COLO668 (cell line): ENCODE data around the gene MRPL49.
"Not testable (repeated sequence)": the region's sequence is repeated elsewhere in the genome, so short reads cannot be mapped to it uniquely, and the experiment has no call there.

ENCODE experiments used
- DNase-seq: peaks from one replicate; lab custom pipeline; 2025; ENCODE audit not compliant: unreplicated experiment; lab: John Stamatoyannopoulos, UW

MRPL49 gene

DNA sequence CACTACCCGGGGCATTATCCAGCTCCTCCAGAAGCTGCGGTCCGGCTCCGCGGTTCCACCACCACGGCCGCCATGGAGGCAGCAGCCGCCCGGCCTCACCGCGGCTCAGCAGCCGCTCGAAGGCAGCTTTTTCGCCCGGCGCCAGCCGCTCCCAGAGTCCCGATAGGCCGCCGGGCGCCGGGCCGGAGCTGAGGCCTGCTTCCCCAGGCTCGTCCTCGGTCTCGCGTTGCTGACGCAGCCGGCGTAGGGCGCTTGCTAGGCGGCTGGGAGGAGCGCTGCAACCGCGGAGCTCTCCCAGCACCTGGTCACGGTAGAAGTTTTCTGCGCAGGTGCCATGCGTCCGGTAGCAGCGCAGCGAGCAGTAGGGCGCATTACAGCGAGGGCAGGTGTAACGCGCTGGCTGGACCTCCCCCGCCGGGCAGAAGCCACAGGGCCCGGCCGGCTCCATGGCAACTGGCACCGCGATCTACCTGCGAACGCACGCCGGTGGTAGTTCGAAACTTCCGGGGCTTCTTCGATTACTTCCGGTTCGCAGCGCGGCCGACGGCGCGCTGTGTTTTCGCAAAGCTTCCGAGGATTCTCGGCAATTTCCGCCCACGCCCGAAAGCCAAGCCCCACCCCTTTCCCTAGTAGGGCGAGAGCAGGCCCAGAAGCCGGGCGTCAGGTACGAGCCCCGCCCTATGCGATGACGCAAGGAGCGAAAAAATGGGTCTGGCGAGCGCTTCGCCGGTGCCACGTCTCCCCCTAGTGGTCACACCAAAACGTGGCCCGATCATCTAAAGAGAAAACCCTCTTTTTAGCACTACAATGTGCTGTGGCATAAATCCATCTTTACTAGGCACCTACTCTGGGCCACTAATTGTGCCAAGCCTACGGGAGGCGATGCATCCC is 4.7 kb upstream of the MRPL49 start, which contains the start of gene ZNHIT2:
ZNHIT2 (minus strand) TSS at position 496 of the 891 bp plus-strand sequence; CDS start at position 448, 48 bp downstream.
- peak; percentile 99 for DNase-seq

DNA sequence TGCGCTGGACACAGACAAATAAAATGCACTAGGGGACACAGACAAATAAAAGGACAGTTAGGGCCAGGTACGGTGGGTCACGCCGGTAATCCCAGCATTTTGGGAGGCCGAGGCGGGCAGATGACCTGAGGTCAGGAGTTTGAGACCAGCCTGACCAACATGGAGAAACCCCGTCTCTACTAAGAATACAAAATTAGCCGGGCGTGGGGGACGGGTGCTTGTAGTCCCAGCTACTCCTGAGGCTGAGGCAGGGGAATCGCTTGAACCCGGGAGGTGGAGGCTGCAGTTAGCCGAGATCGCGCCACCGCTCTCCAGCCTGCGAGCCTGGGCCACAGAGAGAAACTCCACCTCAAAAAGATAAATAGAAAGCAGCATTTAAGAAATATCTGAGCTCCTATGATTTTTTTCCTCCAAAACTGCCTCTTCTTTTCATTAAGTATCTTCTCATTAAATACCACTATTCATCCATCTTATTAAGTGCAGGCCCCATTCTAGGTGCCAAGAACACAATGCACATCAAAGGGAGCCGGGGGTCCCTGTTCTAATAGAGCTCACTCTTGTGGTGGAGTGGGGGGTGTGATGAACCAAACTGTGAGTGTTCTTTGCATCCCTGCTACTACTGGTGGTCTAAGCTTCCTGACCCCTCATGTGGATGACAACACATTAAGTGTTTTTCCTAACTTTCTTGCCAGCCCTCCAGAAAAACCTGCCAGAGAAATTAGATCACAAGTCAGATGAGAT is 3.9 kb upstream of the MRPL49 start:
- no peak for DNase-seq

DNA sequence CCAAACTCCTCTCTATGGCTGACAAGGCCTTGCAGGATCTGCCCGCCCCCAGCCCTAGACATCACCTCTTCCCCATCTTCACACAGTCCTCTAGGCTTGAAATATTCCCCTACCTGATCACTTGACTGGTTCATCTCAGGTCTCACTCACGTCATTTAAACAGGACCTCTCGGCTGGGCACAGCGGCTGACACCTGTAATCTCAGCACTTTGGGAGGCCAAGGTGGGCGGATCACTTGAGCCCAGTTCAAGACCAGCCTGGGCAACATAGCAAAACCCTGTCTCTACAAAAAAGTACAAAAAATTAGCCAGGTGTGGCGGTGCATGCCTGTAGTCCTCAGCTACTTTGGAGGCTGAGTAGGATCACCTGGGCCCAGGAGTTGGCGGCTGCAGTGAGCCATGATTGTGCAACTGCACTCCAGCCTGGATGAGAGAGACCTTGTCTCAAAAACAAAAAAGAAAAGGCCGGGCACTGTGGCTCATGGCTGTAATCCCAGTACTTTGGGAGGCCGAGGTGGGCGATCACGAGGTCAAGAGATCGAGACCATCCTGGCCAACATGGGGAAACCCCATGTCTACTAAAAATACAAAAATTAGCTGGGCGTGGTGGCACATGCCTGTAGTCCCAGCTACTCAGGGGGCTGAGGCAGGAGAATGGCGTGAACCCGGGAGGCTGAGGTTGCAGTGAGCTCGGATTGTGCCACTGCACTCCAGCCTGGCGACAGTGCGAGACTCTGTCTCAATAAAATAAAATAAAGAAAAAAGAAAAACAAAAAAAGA is 3.0 kb upstream of the MRPL49 start:
- not testable (repeated sequence) for DNase-seq

DNA sequence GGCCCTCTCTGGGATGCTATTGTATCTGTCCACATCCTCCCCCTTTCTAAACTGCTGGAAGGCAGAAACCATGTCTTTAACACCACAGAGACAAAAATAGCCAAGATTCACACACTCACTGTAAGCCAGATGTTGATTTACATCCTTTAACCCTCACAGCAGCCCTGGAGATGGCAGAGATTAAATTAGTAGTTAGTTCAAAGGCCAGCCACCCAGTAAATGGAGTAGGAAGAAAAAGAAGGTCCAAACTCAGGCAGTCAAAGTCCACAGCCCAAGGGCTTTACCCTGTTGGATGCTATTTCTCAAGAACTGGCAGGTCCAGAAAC is 2.5 kb upstream of the MRPL49 start:
- DNase-seq = no peak

DNA sequence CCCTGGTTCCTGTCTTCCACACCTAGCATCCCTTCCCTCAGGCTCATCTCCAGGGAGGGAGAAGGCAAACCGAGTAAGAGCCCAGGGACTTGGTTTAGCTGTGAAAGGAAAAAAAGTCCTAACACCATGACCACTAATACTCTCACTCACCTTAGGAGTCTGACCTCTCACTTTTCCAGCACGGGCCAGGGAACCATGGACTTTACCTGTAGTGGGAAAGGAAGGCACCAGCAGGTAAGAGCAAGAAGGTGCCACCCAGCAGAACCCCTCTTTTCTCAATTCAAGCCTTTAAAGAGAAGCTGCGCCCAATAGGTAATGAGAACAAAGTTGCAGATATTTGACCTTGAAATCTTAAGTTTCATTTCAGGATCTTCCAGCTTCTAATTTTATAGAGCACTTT is 1.3 kb upstream of the MRPL49 start:
- DNase-seq = no peak

DNA sequence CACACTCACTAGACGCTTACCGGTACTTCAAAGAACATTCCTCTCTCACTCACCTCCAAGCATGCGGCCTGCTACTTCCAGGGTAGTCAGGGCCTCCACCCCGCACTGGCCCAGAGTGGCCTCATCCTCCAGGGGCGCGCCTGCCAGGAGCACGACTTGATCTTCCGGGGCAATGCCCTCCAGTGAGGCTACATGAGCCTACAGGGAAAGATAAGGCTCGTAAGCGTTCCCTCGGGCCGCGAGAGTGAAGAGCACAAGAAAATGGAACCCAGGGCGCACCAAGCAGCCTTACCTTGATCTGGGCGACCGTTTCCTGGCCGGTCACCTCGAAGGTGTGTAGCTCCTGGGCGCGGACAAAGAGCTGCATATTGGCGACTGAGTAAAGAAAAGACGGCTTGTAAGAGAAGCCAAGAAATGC is 665 bp upstream of the MRPL49 start:
- DNase-seq = peak; percentile 34

DNA sequence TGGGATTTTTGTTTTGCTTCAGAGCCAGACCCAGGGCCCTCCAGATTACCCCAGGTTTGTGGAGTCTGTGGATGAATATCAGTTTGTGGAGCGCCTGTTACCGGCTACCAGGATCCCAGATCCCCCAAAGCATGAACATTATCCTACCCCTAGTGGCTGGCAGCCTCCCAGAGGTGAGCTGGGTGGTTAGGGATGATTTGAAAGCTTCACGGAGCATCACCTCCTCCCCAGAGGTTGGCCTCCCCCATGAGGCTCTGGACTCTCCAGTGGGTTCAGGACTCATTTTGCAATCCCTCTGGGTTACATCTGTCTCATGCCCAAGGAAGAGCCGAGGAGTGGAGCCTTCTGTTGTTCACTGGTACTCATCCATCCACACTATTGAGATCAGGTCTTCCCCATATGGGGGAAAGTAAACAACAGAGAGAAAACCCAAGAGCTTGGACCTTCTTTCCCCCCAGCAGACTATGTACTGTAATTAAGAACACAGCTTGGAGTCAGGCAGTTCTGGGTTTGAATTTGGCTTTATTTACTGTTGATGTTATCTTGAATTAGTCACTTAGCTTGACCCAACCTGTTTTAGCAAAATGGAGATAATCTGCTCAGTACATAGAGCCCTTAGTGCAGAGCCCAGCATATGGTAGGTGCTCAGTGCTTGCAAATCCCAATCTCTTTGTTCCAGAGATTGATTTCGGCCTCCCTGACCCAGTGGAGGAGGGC is 2.5 kb downstream of the MRPL49 start:
- no peak for DNase-seq

DNA sequence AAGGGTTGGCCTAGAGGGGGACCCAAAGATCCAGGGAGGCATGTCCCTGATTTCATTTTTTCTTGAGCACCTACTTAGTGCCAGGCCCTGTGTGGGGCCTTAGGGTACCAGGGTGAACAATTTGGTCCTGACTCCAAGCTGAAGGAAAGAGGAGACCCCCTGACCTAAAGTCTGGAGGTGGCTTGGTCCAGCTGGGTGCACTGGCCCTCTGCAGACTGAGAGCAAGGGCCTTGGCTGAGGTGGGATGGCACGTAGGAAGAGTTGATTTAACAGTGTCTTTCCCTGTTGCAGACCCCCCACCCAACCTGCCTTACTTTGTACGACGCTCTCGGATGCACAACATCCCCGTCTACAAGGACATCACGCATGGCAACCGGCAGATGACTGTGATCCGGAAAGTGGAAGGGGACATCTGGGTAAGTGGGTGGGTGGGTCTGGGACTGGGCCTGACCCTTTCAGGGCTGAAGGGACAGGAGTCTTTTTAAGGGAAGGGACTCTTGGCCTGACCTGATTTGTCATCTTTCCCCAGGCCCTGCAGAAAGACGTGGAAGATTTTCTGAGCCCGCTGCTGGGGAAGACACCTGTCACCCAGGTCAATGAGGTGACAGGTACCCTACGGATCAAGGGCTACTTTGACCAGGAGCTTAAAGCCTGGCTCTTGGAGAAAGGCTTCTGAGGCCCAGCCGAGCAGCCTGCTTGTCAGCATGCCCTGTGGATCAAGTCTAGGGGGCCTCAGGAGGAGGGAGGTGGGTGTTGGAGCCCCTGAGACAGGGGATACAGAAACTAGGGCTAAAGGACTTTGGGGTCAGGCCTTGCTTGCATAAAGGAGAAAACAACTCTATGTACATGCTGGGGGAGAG is 3.3 kb downstream of the MRPL49 start:
- no peak for DNase-seq

DNA sequence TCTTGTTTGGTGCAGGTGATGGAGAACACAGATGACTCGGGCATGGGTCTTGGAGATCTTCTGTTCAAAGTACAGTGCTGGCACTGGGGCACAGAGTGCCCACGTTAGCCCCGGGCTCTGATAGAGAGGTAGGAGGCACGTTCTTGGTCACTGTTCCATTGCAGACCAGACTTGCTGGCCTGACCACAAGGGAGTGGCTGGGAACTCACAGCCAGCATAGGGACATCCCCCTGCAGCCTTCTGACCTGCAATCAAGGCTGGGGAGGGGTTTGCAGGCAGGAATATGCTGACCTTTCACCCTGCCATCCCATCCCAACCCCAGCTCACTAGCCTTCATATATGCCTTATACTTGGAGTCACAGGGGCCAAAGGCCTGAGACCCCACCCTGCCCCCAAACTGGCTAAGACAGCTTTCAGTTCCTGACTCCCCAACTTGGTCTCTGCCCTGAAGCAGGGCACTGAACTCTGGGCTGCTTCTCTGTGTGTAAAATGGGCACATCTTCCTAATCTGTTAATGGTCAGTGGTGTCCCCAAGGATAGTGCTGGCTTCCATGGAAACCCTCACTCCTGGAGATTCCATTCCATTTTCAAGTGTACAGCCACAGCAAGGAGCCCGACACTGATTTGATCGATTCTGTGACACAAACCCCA is 4.6 kb downstream of the MRPL49 start:
- no peak for DNase-seq

DNA sequence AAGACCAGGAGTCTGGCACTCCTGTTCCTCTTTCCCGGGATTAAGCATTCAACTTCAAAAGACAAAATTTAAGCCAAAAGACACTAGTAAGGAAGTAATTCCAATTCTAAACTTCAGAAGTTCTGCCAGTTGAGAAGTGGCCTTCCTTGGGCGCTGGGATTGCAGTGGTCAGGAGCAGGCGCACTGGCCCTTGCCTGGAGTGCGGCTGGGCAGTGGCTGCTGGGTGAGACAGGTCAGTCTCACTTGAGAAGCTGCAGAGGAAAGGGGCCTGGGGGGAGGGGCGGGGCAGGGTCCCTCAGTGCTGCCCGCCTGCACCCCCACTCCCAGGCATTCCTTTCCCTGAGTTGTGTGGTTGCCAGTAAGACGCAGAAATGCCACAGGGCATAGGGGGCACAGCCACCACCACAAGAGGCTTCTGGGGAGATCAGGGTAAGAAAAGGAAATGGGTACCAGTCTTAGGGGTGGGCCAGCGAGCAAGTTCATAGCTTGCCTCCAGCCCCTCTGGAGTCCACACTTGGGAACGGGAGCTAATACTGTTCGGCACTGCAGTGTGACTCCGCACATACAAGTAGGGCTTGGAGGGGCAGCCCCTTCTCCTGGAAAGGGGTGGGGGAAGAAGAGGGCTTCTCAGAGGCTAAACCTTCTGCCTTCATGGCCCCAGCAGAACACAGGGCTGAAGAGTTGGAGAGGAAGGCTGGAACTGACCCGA is 5.5 kb downstream of the MRPL49 start:
- no peak for DNase-seq

DNA sequence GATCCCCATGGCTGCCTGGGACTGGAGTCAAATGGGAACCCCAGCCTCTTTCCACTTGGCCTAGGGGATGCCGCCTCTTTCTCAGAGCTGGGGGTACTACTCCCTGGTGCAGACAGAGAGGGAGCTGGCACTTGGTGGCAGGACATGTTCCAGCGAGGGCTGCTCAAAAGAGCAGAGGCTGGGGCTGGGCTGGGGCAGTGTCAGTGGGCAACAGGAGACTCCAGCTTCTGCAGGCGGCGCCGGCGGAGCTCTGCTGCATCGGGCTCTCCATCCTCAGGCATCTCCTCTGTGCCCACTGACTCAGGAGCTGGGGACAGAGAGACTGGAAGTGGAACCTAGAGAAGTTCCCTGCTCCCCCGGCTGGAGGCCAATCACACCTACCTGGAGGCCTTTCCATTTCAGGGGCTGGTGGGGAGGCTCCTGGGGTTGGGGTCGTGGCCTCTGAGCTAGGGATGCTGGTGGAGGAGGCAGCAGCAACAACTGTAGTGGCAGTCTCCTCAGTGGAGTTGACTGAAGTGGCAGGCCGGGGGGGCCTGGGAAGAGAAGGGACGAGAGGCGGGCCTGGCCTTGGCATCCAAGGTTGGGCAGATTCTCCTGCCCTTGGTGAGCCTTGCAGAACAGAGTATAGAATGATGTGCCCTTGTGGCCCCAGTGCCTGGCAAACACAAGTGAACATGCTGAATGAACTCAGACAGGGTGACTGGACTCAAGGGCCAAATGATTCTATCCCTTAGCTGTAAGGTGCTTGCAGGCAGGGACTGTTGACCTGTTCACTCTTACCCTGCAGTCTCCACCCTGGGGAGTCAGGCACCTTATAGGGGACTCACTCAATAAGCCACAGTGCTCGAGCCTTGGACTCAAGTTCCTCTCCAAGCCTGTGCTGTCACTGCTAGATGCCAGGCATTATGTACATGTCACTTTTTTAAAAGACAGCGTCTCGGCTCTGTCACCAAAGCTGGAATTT is 6.3 kb downstream of the MRPL49 start:
- no peak for DNase-seq

DNA sequence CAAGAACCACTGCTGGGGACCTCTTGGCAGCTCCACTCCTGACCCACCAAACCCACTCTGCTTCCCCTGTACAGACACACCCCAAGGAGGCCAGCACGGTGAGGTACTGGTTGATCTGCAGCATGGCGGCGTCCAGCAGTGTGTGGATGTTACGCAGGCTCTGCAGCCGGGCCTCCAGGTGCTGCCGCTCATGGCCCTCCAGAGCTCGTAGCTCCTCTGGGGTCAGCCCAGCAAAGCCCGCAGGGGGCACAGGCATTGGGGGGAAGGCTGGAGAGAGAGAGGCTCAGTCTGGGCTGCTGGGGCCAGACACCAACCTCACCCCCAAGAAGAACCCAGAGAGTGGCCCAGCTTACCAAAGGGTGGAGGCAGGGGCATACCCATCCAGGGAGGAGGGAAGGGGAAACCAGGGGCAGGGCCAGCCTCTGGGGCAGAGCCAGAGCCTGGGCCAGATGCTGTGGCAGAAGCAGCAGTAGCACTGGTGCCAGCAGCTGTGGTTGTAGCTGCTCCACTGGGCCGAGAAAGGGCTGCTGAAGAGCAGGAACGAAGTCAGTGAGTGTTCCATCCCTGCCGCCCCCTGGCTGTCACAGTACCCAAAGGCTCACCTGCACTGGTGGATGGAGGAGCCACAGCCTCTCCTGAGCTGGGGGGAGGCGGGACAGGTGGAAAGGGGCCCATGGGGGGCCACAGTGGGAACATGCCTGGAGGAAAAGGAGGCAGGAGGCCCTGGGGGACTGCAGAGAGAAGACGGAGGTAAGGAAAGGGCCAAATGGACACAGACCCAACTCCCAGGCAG is 7.7 kb downstream of the MRPL49 start:
- DNase-seq = no peak

DNA sequence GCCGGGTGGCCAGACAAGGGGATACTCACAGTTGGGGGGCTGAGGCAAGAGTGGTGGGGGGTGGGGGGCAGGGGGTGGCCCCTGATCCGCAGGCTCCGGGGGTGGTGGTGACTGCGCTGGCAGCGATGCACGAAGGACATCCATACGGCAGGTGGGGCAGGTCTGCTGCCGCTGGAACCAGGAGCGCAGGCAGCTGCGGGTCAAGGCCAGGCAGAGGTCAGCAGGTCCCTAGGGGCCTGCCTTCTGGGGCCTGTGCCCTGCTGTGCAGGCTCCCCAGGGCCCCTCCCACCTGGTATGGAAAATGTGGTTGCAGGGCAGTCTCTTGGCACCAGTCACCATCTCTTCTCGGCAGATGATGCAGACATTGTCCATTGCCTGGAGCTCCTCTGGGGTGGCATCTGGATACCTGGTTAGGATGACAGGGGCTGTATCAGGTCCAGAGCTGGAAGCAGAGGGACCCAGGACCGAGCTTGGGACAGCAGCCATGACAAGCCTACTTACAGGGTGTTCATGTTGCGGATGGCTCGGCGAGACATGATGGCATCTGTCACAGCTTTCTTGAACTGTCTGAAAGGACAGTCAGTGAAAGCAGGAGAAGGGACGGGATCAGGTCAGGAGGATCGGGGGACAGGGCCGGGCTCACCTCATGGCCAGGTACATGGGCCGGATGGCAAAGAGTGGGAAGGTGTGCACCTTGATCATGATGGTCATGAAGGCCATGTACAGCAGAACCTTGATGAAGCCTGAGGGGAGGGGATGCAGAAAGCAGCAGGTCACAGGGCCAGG is 8.7 kb downstream of the MRPL49 start:
- no peak for DNase-seq

DNA sequence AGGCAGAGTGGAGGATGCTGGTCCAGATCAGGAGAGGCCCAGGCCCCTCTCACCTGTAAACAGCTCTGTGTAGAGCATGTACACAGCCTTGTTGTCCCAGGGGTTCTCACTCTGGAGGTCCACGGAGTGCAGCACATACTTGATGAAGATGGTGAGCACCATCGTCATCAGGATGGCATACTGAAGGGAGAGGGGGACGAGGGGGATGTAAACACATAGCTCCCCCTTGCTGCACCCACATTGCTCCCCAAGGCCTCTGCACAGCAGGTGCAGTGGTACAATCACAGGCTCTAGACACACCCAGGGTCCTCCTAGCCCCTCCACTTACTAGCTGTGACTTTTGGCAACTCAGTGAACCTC is 9.3 kb downstream of the MRPL49 start:
- DNase-seq = no peak

DNA sequence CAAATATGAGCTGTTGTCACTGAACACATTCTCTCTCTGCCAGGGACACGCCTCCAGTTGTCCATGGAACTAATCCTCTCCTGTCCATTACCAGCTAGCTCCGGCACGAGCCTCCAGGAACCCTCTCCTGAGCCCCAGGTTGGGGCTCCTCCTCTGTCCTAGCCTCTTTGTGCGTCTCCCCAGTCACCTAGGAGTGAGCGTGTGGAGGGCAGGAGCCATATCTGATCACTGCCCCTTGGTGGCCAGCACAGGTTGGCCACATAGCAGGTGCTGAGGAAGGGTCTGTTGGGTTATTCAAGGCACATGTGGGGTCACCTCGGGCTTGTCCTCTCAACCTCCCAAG is 9.7 kb downstream of the MRPL49 start:
- DNase-seq = no peak

DNA sequence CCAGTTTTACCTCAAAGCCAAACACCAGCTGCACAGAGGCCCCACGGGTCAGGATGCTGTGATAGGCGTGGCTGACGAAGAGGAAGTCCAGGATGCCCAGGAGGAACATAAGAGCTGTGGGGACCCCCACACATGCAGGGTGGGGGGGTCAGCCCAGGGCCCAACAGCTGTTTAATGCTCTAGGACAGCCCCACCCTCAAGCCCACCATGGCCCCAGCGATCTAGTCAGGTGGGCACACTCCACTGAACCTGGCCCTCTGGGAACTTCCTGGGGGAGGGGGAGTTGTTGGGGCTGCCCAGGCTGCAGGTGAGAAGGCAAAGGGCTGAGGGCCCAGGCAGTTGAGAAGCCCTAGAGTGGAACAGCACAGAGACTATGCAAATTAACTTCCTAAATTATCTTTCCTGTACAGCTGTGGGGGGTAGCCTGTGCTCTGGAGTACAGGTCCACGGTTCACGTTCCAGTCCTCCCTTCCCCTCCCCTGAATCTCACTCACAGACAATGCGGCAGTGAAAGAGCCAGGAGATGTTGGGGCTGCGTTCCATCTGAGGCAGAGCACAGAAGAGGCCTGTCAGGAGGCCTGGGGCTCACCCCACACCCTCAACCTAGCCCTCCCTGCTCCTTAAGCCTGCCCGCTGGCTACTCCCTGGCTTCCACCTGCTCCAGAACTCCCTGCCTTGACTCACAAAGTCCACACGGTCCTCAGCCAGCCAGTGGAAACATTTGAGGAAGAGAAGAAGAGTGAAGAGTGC is 10.3 kb downstream of the MRPL49 start:
- no peak for DNase-seq
